HepG2 (cell line): ENCODE data around the gene PDILT. TPM values are rescaled to one million over a fixed set of nuclear protein-coding genes. Genes with fewer than 3 reads are reported as not detected.
A peak's percentile ranks its signal among the peaks of the same experiment; 100 is the strongest.

ENCODE experiments used
- ASH2L ChIP-seq: fragments of 300-600, 200-600 bp; sonication (generic); IDR thresholded peaks from 2 replicates; pipeline ENCODE4 v1.7.0; 2017; ENCODE audit warnings: low read depth, mild to moderate bottlenecking, moderate library complexity, mixed read lengths, low read length; ENCODE audit not compliant: insufficient read length
- CREB1 ChIP-seq, 2 experiments: fragments of 450-650 bp in 1 of 2; IDR thresholded peaks; 2 replicates each; pipeline ENCODE4 v1.6.1; 2016 to 2017; ENCODE audit warnings: control low read depth in 1 of 2, mild to moderate bottlenecking in 1 of 2, missing compliant biosample characterization in 1 of 2, missing genetic modification characterization in 1 of 2
- ESRRA ChIP-seq: sonication (generic); formaldehyde crosslinking; IDR thresholded peaks from 2 replicates; pipeline ENCODE4 v1.5.1; 2020; ENCODE audit warnings: mild to moderate bottlenecking, low read depth, missing genetic modification reagents
- GATAD2A ChIP-seq: IDR thresholded peaks from 2 replicates; pipeline ENCODE4 v1.6.1; 2016
- GTF3A ChIP-seq: sonication (generic); formaldehyde crosslinking; conservative IDR thresholded peaks from 2 replicates; pipeline ENCODE4 v1.4.0; 2020; ENCODE audit warnings: mild to moderate bottlenecking, missing genetic modification reagents
- MTF1 ChIP-seq: sonication (generic); formaldehyde crosslinking; IDR thresholded peaks from 2 replicates; pipeline ENCODE4 v1.5.0; 2020; ENCODE audit warnings: missing genetic modification reagents
- NCOA2 ChIP-seq: sonication (generic); formaldehyde crosslinking; IDR thresholded peaks from 2 replicates; pipeline ENCODE4 v1.8.0; 2022; ENCODE audit warnings: inconsistent platforms
- NONO ChIP-seq, 2 experiments: fragments of 450-650 bp in 1 of 2; sonication (generic) in 1 of 2; formaldehyde crosslinking in 1 of 2; IDR thresholded peaks in 1 of 2; conservative IDR thresholded peaks in 1 of 2; 2 replicates each; pipeline versions ENCODE4 v1.6.1 to v1.8.0; 2017 to 2022; ENCODE audit warnings: mild to moderate bottlenecking in 1 of 2, missing genetic modification reagents in 1 of 2, moderate library complexity in 1 of 2
- ONECUT2 ChIP-seq: sonication (generic); formaldehyde crosslinking; IDR thresholded peaks from 2 replicates; pipeline ENCODE4 v1.4.0; 2020; ENCODE audit warnings: missing genetic modification reagents
- REL ChIP-seq: sonication (generic); formaldehyde crosslinking; conservative IDR thresholded peaks from 2 replicates; pipeline ENCODE4 v1.8.0; 2022; ENCODE audit warnings: mild to moderate bottlenecking, missing genetic modification reagents, moderate library complexity
- SALL1 ChIP-seq: sonication (generic); formaldehyde crosslinking; IDR thresholded peaks from 2 replicates; pipeline ENCODE4 v1.8.0; 2022; ENCODE audit warnings: mild to moderate bottlenecking, missing genetic modification reagents
- SOX13 ChIP-seq, 3 experiments: fragments of 450-650 bp in 1 of 3; sonication (generic) in 1 of 3; formaldehyde crosslinking in 1 of 3; IDR thresholded peaks in 2 of 3; conservative IDR thresholded peaks in 1 of 3; 2 replicates each; pipeline versions ENCODE4 v1.5.0 to v1.6.1; 2016 to 2020; ENCODE audit warnings: antibody characterized with exemption in 1 of 3, mild to moderate bottlenecking in 1 of 3, missing compliant biosample characterization in 1 of 3, missing genetic modification reagents in 1 of 3, moderate library complexity in 1 of 3
- TBX2 ChIP-seq: sonication (generic); formaldehyde crosslinking; IDR thresholded peaks from 2 replicates; pipeline ENCODE4 v1.5.0; 2020; ENCODE audit warnings: missing genetic modification reagents, mild to moderate bottlenecking, borderline replicate concordance
- ZC3H13 ChIP-seq: sonication (generic); formaldehyde crosslinking; IDR thresholded peaks from 2 replicates; pipeline ENCODE4 v1.8.1; 2023; ENCODE audit warnings: mild to moderate bottlenecking, missing genetic modification reagents, moderate library complexity
- ZFX ChIP-seq: sonication (generic); formaldehyde crosslinking; IDR thresholded peaks from 2 replicates; pipeline ENCODE4 v1.4.0; 2020; ENCODE audit warnings: mild to moderate bottlenecking, low read depth, missing genetic modification reagents, moderate library complexity
- ZKSCAN5 ChIP-seq: sonication (generic); formaldehyde crosslinking; IDR thresholded peaks from 2 replicates; pipeline ENCODE4 v1.5.1; 2020; ENCODE audit warnings: mild to moderate bottlenecking, missing genetic modification reagents
- ZNF180 ChIP-seq: sonication (generic); formaldehyde crosslinking; IDR thresholded peaks from 2 replicates; pipeline ENCODE4 v1.4.0; 2020; ENCODE audit warnings: low read depth, missing genetic modification reagents, borderline replicate concordance
- ZNF230 ChIP-seq: sonication (generic); formaldehyde crosslinking; IDR thresholded peaks from 2 replicates; pipeline ENCODE4 v1.4.0; 2020; ENCODE audit warnings: mild to moderate bottlenecking, missing genetic modification reagents
- ZNF383 ChIP-seq: sonication (generic); formaldehyde crosslinking; IDR thresholded peaks from 2 replicates; pipeline ENCODE4 v1.4.0; 2020; ENCODE audit warnings: missing genetic modification reagents, mild to moderate bottlenecking, borderline replicate concordance
- ZNF510 ChIP-seq: sonication (generic); formaldehyde crosslinking; IDR thresholded peaks from 2 replicates; pipeline ENCODE4 v1.4.0; 2020; ENCODE audit warnings: low read depth, mild to moderate bottlenecking, missing genetic modification reagents
- ZNF607 ChIP-seq: sonication (generic); formaldehyde crosslinking; IDR thresholded peaks from 2 replicates; pipeline ENCODE4 v1.5.1; 2020; ENCODE audit warnings: missing genetic modification reagents, mild to moderate bottlenecking, borderline replicate concordance
- polyA plus RNA-seq, 8 experiments: library from polyadenylated mRNA; depleted of rRNA in 3 of 8; stranded (reverse) in 7 of 8; unstranded in 1 of 8; fragments of >200 nt; fragmentation: Illumina TruSeq in 4 of 8; extraction: Trizol in 4 of 8; gene quantifications; 2 replicates each; pipeline versions ENCODE4 v1.2.1 to v1.2.3, GENCODE V29; 2011 to 2016; ENCODE audit warnings: low read depth in 4 of 8, missing spikeins in 1 of 8, mixed read lengths in 1 of 8; ENCODE audit not compliant: insufficient read depth in 1 of 8
- total RNA-seq, 5 experiments: library from RNA; depleted of rRNA; stranded (reverse); fragments of >200 nt; fragmentation: Illumina TruSeq; extraction: Trizol; gene quantifications; 2 replicates each; pipeline ENCODE4 v1.2.3, GENCODE V29; 2016; ENCODE audit warnings: low read depth in 1 of 5
- TF ChIP-seq, protein P1 (sequence below), 2 experiments: fragments of 450-650 bp in 1 of 2; sonication (generic) in 1 of 2; formaldehyde crosslinking; IDR thresholded peaks; 2 replicates each; pipeline versions ENCODE4 v1.5.0 to v1.8.0; 2020 to 2022; ENCODE audit warnings: mild to moderate bottlenecking in 1 of 2, missing genetic modification reagents in 1 of 2

Gene PDILT
- total and polyA plus RNA-seq, 2 of the 13 experiments (the other 11 are each of a cell fraction or from before 2014, with no cell fraction given) = not detected

GRCh38 chr16:20327444-20328041 is 77.0 kb downstream of the PDILT start, which contains the start of gene GP2 (continued):
- TF ChIP-seq CREB1 (IDR thresholded peaks at IDR 0.05) (no peak), CREB1 (CRISPR knock-in tag; IDR thresholded peaks at IDR 0.05) (no peak), ASH2L (no peak), ZNF607 (CRISPR knock-in tag) (0 out of 2 replicates have a peak, but pooled peaks have one; percentile 38), NCOA2 (CRISPR knock-in tag) (peak; percentile 60; the same call in 1 of the 2 replicates), REL (CRISPR knock-in tag) (0 out of 2 replicates have a peak, but pooled peaks have one; percentile 35), NONO (IDR thresholded peaks at IDR 0.05) (no peak), NONO (CRISPR knock-in tag; conservative IDR thresholded peaks at IDR 0.05) (peak; percentile 72), ESRRA (CRISPR knock-in tag) (0 out of 2 replicates have a peak, but pooled peaks have one; percentile 41), ZNF230 (CRISPR knock-in tag) (0 out of 2 replicates have a peak, but pooled peaks have one; percentile 49), GATAD2A (CRISPR knock-in tag) (peak; percentile 75; the same call in 1 of the 2 replicates), ONECUT2 (CRISPR knock-in tag) (peak; percentile 80), GTF3A (CRISPR knock-in tag) (0 out of 2 replicates have a peak, but pooled peaks have one; percentile 84), ZFX (CRISPR knock-in tag) (0 out of 2 replicates have a peak, but pooled peaks have one; percentile 40), ZNF383 (CRISPR knock-in tag) (peak; percentile 86; the same call in 1 of the 2 replicates), SOX13 (IDR thresholded peaks at IDR 0.05) (no peak), SOX13 (CRISPR knock-in tag; conservative IDR thresholded peaks at IDR 0.05 in 1 of 2, IDR thresholded peaks at IDR 0.05 in 1 of 2) (peak in 1 of 2 experiments; percentile 42; a peak in 2 of 4 replicates), ZKSCAN5 (peak; percentile 67; the same call in 1 of the 2 replicates), ZNF180 (CRISPR knock-in tag) (no peak), ZNF510 (CRISPR knock-in tag) (0 out of 2 replicates have a peak, but pooled peaks have one; percentile 64), TBX2 (peak; percentile 63), ZC3H13 (peak; percentile 70; the same call in 1 of the 2 replicates), SALL1 (peak; percentile 84), MTF1 (CRISPR knock-in tag) (no peak)
- TF ChIP-seq, protein P1, sequence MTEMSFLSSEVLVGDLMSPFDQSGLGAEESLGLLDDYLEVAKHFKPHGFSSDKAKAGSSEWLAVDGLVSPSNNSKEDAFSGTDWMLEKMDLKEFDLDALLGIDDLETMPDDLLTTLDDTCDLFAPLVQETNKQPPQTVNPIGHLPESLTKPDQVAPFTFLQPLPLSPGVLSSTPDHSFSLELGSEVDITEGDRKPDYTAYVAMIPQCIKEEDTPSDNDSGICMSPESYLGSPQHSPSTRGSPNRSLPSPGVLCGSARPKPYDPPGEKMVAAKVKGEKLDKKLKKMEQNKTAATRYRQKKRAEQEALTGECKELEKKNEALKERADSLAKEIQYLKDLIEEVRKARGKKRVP (CRISPR knock-in tag; IDR thresholded peaks at IDR 0.05) = 0 out of 4 replicates have a peak, but pooled peaks of 1 of the 2 experiments have one; percentile 13
